Renal cortical epithelial cell (primary cell): ENCODE results near the gene AGAP9. TPM values are rescaled to one million over a fixed set of nuclear protein-coding genes. Genes with fewer than 3 reads are reported as not detected.
"Not testable (repeated sequence)": the region's sequence is repeated elsewhere in the genome, so short reads cannot be mapped to it uniquely, and the experiment has no call there.

ENCODE experiments used
- DNase-seq: peaks from one replicate; pipeline ENCODE4 v3.0.0-alpha.2; 2011; ENCODE audit warnings: low read depth
- total RNA-seq: library from RNA; depleted of rRNA; stranded (reverse); fragments of >200 nt; gene quantifications from 2 replicates; pipeline ENCODE4 v1.2.3, GENCODE V29; 2014

AGAP9 gene
- total RNA-seq, 1 donor from 2014 or later: 6.8 TPM

GRCh38 chr10:47457528-47457820 is 66.0 kb downstream of the AGAP9 start:
- no peak for DNase-seq

- no peak for DNase-seq
Observed at GRCh38 chr10:47456794-47457527, 66.5 kb downstream of the AGAP9 start.

- no peak for DNase-seq
Observed at GRCh38 chr10:47456079-47456785, 67.2 kb downstream of the AGAP9 start.

GRCh38 chr10:47455350-47456078 is 67.9 kb downstream of the AGAP9 start:
- DNase-seq: not testable (repeated sequence)

- DNase-seq: no peak
Observed at GRCh38 chr10:47454780-47455058, 68.7 kb downstream of the AGAP9 start.

GRCh38 chr10:47454008-47454779 is 69.2 kb downstream of the AGAP9 start:
- no peak for DNase-seq

- DNase-seq: no peak
Observed at GRCh38 chr10:47453141-47454007, 70.1 kb downstream of the AGAP9 start.

- DNase-seq: no peak
Observed at GRCh38 chr10:47452495-47453140, 70.8 kb downstream of the AGAP9 start.

GRCh38 chr10:47451998-47452494 is 71.4 kb downstream of the AGAP9 start:
- no peak for DNase-seq

Other genes with a start within 250 kb of the AGAP9 start
- gene GDF10, start 223.4 kb downstream of the AGAP9 start, total RNA-seq: not detected in 2 replicates
- gene GDF2, start 201.2 kb downstream of the AGAP9 start, total RNA-seq: not detected in 2 replicates
- gene RBP3, start 175.3 kb downstream of the AGAP9 start, total RNA-seq: not detected in 2 replicates
- gene ZNF488, start 139.3 kb downstream of the AGAP9 start, total RNA-seq: 0.17 and 0.25 TPM in 2 replicates
- gene ANXA8, start 39.5 kb downstream of the AGAP9 start, total RNA-seq: 0.30 and 6.1 TPM in 2 replicates
- gene FAM25G, start 31.9 kb downstream of the AGAP9 start, total RNA-seq: not detected in 2 replicates
- 0.52 and 2.3 TPM in 2 replicates for gene SYT15B, start 240.0 kb upstream of the AGAP9 start, total RNA-seq